CD4-positive, alpha-beta T cell treated with Interleukin-10 for 1 hour (primary cell): ENCODE data around the gene DGKH.
"Not testable (repeated sequence)": the region's sequence is repeated elsewhere in the genome, so short reads cannot be mapped to it uniquely, and the experiment has no call there.

Experiments
- DNase-seq: peaks from one replicate; pipeline ENCODE4 v3.0.0-alpha.2; 2020

The DGKH gene

GRCh38 chr13:42174344-42175162, 126.1 kb downstream of the DGKH start:
- no peak for DNase-seq

GRCh38 chr13:42176294-42176693, 127.8 kb downstream of the DGKH start:
- DNase-seq, result no peak

GRCh38 chr13:42177189-42177588, 128.7 kb downstream of the DGKH start:
- DNase-seq, result no peak

DNA sequence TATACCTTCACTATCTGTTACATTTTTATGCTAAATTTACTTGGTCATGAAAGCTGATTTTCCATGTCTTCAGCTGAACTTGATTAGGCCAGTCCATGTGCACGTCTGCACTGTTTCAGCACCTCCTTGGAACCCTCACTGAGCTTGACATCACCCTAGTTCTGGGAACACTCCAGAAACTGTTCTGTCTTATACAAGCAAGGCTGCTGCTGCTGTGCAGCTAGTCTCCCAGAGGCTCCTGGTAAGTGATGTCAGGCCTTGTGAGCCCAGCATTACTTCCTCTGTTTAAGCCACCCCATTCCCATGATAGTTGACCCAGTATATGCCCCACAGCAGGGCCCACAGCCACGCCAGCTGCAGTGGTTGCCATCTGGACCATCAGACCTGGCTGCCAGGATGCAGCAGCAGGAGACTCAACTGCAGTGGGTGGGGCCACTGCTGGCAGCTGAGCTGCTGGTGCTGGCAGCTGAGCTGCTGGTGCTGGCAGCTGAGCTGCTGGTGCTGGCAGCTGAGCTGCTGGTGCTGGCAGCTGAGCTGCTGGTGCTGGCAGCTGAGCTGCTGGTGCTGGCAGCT, 133.0 kb downstream of the DGKH start:
- DNase-seq, result peak; percentile 3

- DNase-seq, result no peak
These were observed 140.6 kb downstream of the DGKH start for GRCh38 chr13:42189061-42189460.

- DNase-seq, result no peak
These were observed 142.1 kb downstream of the DGKH start for GRCh38 chr13:42190529-42190928.

- no peak for DNase-seq
These were observed 163.4 kb downstream of the DGKH start for GRCh38 chr13:42211704-42212464.

DNA sequence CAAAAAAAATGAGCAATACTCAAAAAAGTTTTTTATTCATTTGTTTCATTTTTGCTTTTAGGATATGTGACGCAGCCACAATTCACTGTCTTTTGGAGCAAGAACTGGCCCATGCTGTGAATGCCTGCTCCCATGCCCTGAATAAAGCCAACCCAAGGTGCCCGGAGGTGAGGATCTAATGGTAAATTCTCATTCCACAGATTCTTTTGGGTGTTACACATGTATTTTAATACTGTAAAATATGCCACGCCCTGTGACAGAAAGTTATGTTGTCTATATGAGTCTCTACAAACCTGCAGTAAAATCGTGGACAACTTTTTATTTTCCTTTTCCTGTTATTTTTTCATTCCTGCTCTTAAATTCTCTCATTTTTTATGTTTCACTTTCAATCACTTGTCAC, 166.0 kb downstream of the DGKH start:
- DNase-seq, result no peak

DNA sequence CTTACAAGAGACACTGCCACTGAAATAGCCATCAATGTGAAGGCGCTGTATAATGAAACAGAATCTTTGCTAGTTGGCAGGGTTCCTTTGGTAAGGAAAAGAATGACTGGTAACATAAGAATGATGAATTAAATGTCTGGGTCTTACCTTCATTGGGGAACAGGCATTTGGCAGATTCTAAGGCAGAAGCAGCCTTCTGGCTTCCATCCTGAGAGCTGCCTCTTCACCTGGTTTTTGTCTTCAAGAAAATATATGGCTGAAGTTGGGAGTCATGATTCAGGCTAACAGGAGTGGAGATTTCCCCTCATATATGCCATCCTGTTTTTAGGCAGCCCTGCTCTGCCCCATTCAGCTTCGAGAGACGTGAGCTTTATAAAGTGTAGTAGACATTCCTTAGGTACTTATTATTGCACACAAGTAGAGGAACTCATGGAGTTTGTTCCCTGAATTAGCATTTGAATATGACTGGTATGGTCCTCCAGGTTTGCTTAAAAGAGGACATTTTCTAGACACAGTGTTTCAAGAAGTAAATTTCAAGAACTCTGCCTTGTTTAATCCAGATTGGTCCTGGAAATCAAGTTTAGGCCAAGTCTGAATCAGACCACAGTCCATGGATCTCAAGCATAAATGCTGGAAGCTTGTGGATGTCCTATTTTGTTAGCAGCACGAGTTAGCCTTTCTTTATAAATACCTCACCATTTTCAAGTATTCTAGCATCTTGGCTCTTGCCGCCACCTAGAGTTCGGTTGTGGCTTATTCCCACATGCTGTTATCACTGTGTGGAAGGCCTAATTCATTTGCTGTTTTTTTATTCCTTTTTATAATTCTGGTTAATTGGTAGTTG, 167.4 kb downstream of the DGKH start:
- peak; percentile 22 for DNase-seq

DNA sequence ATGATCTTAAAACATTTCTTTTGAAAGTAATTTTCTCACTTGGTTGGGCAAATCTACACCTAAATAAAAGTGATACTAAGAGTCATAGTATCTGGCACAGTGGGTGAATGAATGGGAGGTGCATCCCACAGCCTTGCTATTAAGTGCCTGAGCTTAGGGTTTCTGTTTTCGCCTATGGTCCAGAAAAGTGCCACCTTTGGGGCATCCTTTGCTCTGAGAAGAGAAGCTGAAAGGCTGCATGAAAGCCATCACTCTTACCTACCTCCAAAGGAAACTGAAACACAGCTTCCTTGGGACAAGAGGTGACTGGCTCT, 167.9 kb downstream of the DGKH start:
- DNase-seq, result no peak

DNA sequence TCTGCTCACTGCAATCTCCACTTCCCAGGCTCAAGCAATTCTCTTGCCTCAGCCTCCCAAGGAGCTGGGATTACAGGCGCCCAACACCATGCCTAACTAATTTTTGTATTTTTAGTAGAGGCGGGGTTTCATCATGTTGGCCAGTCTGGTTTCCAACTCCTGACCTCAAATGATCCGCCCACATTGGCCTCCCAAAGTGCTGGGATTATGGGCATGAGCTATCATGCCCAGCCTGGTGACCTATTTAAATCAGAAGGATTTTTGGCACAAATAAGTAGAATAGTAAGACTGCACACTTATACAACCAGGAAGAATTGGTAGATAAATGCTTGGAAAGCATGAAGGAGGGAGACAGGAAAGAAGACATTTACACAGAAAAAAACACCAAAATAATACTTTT, 170.1 kb downstream of the DGKH start:
- no peak for DNase-seq

DNA sequence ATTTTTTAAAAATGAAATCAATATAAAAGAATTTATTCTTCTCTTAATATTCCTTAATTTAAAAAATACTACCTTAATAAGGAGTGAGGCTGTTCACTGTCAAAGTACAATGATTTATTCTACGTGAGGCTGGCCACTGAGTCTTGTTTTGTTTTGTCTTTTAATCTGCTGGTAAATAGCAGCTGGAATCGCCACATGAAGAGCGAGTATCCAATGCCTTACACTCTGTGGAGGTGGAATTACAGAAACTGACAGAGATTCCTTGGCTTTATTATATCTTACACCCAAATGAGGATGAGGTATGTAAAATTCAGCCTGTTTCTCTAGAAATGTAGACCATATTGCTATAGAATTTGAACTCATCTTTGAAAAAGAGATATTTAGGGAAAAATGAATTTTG, 170.6 kb downstream of the DGKH start:
- no peak for DNase-seq

DNA sequence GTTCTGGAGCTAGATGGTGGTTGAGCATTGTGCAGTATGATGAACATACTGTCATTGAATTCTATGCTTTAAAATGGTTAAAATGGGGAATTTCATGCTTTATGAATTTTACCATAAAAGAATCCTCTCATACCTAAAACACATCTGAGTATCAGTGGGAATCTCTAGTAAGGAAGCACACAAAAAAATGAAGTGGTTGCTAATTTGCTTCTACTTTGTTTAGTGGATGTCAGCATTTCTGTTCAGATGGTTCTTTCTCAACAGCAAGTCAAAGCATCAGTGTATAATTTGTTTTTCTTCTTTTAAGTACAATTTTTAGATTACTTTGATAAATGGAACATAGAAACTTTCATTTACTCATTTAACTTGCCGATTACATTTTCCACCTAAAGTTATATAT, 171.4 kb downstream of the DGKH start:
- DNase-seq, result no peak

GRCh38 chr13:42221121-42221765, 172.8 kb downstream of the DGKH start:
- DNase-seq, result no peak

DNA sequence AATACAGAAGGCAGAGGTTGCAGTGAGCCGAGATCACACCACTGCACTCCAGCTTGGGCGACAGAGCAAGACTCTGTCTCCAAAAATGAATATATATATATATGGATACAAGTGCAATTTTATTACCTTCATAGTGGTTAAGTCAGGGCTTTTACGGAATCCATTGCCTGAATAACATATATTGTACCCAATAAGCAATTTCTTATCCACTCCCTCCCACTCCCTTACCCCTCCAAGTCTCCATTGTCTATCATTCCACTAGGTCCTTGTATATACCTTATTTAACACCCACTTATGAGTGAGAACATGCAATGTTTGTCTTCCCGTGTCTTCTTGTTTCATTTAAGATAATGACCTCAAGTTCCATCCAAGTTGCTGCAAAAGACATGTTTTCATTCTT, 175.2 kb downstream of the DGKH start:
- no peak for DNase-seq

DNA sequence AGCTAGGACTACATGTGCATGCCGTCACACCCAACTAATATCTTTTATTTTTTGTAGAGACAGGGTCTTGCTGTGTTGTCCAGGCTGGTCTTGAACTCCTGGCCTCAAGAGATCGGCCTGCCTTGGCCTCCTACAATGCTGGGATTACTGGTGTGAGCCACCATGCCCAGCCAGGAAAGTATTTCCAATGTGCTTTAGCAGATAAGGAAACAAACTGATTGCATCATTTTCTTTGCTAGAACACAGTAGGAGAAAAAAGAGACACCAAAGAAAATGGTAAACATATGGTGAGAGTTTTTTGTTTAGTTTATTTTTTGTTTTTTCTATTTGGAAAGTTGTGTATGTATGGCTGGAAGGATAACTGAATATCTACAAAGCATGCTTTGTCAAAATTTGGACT, 176.6 kb downstream of the DGKH start:
- DNase-seq, result no peak

- DNase-seq, result not testable (repeated sequence)
These were observed 178.3 kb downstream of the DGKH start for GRCh38 chr13:42226759-42227158.

DNA sequence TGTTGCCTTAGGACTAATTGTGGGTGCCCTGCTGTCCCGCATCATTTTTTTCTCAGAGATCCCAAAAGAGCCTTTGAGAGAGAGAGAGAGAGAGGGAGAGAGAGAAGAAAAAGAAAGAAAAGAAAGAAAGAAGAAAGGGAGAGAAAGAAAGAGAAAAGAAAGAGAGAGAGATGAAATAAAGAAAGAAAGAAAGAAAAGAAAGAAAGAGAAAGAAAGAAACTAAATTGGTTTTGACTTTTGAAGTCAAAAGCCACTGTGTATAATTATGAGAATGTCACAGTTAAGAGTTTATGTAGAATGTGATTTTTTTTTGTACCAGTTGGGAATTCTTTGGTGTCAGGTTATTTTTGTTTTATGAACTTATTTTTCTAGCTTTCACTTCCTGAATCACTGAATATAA, 180.1 kb downstream of the DGKH start:
- DNase-seq, result no peak

- DNase-seq, result no peak
These were observed 180.8 kb downstream of the DGKH start for GRCh38 chr13:42229287-42229686.

DNA sequence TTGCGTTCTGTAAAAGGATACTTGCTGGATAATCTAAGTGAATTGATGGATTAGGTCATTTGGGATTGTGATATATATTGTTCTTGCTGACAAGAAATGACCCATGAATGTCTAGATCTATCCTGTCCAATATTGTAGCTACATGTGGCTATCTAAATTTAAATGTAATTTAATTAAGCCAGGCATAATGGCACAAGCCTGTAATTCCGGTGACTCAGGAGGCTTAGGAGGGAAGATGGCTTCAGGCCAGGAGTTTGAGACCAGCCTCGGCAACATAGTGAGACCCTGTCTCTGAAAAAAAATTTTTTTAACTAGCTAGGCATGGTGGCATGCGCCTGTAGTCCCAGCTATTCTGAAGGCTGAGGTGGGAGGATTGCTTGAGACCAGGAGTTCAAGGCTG, 184.2 kb downstream of the DGKH start:
- no peak for DNase-seq

DNA sequence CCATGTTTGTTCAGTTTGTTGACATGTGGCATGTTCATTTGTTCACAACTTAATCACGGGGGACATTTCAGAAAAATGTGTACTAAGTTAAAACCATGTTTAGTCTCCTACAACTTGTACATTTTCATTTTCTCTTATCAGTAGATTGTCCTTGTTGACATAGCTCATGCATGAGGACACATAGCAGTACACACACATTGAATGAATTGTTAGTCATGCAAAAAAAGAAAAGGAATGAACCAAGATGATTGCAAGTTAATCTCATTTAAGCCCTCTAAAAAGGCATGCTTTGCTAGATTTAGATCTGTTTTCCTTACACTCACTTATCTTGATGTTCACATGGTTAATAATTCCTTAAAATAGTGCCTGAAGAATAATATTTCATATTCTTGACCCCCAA, 185.3 kb downstream of the DGKH start:
- no peak for DNase-seq

DNA sequence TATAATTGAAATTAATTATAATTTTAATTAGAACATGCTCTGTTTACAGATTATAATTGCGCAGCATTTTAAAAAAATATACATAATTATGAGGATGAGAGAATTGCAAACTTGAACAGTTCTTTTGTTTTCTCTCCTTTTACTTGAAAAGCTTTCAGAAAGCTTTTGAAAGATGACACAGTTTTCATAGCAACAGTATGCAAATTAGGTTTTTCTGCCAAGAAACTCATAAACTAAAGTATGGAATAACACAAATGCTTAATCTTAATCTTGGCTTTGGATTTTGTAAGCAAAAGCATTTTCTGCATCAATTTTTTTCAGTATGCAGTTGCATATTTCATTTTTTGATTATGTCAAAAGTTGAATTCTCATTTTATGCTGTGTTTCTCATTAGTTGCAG, 190.7 kb downstream of the DGKH start:
- DNase-seq, result no peak

- no peak for DNase-seq
These were observed 191.2 kb downstream of the DGKH start for GRCh38 chr13:42239644-42240043.
